Measurements from ENCODE around the gene MYNN. TPM values are rescaled to one million over a fixed set of nuclear protein-coding genes. Genes with fewer than 3 reads are reported as not detected.

The MYNN gene
- total and polyA plus RNA-seq, 2 donors (not counting 1 experiment from before 2014, with no cell fraction given): 14.7 to 24.0 TPM

DNA sequence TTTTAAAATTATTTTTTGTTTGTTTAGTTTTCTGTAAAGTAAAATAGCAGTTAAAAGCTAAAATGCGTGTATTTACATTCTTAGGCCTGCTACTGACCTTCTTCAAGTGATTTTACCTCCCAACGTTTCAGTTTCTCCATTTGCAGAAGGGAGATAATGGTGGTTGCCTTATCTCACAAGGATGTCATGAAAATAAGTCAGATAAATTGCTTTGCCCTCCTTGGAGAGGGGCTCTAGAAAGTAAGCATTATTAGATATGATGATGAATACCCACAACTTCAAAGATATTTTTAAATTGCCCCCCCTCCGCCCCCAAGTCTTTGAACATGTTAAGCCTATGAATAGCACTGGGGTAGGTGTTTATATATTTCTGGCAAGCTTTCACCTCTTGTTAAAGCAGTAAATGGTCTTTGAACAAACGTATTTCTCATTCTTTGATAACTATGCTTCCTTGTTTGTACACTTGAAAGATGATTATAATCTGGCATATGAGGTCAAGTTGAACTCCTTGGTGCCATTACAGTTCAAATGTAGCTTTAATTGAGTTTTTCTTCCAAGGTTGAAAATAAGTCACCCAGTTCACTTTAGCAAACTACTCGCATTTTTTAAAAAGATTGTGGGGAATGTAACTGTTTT, 14.7 kb upstream of the MYNN start:
- no CpG with 5 or more reads among the region's 5 CpGs for WGBS (ENCODE audit: insufficient coverage)
- no peak overlapping the region for H2AFZ ChIP-seq (ENCODE audit: insufficient read depth, low read depth, low read length, poor library complexity, severe bottlenecking)
- H3K4me1 Mint-ChIP-seq: peaks cover 8% of the 10 kb centered on the region
- ChIA-PET CTCF (no interaction called here), POLR2A (no interaction called here)
- DNase-seq (no peak), ATAC-seq (ENCODE audit: low read depth) (no peak)
- H3K27me3 ChIP-seq (replicated peaks in 1 of 4; ENCODE audit: control extremely low read depth in 1 of 4, control insufficient read depth in 3 of 4, insufficient read depth in 4 of 4, low read length in 3 of 4): peaks cover 0 to 9% (median 4%) of the 10 kb centered on the region in 4 experiments
- H3K9me3 ChIP-seq (ENCODE audit: control extremely low read depth in 1 of 3, control insufficient read depth in 2 of 3, insufficient read depth in 1 of 3, low read length in 2 of 3): peaks cover 0 to 4% (median 0%) of the 10 kb centered on the region in 3 donors
- H3K4me2 ChIP-seq (replicated peaks; ENCODE audit: low read depth, low read length, poor library complexity, severe bottlenecking): no peak overlapping the region
- peaks cover 4 to 9% of the 10 kb centered on the region in 2 donors for H3K4me1 ChIP-seq (ENCODE audit: control insufficient read depth in 2 of 2, insufficient read depth in 2 of 2, low read length in 2 of 2)
- no peaks in the 10 kb centered on the region for H3K36me3 ChIP-seq (replicated peaks in 1 of 2; ENCODE audit: control extremely low read depth in 1 of 2, control insufficient read depth in 1 of 2, extremely low read depth in 1 of 2, insufficient read depth in 2 of 2, low read length in 1 of 2)
- H4K20me1 ChIP-seq (ENCODE audit: control insufficient read depth, insufficient read depth, low read length, poor library complexity, severe bottlenecking): no peaks in the 10 kb centered on the region
- H3K27ac Mint-ChIP-seq: no peak overlapping the region
- no peak overlapping the region for H3K27ac ChIP-seq (ENCODE audit: low read length in 2 of 2)
- intact Hi-C loops (cut with micrococcal nuclease): no loop called here
- H3K79me2 ChIP-seq (ENCODE audit: control insufficient read depth, insufficient read depth, low read length): no peaks in the 10 kb centered on the region
- no peak overlapping the region for H3K9ac ChIP-seq (ENCODE audit: low read length)
- H3K27me3 Mint-ChIP-seq: peaks cover 5% of the 10 kb centered on the region
- TF ChIP-seq, protein P1, sequence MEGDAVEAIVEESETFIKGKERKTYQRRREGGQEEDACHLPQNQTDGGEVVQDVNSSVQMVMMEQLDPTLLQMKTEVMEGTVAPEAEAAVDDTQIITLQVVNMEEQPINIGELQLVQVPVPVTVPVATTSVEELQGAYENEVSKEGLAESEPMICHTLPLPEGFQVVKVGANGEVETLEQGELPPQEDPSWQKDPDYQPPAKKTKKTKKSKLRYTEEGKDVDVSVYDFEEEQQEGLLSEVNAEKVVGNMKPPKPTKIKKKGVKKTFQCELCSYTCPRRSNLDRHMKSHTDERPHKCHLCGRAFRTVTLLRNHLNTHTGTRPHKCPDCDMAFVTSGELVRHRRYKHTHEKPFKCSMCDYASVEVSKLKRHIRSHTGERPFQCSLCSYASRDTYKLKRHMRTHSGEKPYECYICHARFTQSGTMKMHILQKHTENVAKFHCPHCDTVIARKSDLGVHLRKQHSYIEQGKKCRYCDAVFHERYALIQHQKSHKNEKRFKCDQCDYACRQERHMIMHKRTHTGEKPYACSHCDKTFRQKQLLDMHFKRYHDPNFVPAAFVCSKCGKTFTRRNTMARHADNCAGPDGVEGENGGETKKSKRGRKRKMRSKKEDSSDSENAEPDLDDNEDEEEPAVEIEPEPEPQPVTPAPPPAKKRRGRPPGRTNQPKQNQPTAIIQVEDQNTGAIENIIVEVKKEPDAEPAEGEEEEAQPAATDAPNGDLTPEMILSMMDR (IDR thresholded peaks at IDR 0.05): no peak
- no peak for TF ChIP-seq EZH2 (IDR thresholded peaks at IDR 0.05; ENCODE audit: borderline replicate concordance, insufficient read depth, low read depth, low read length, poor library complexity, severe bottlenecking)
- H3K4me3 Mint-ChIP-seq: no peak overlapping the region
- no peaks in the 10 kb centered on the region for H3K9me3 Mint-ChIP-seq (ENCODE audit: insufficient read depth)
- H3K4me3 ChIP-seq (ENCODE audit: control extremely low read depth in 1 of 5, extremely low read depth in 1 of 5, insufficient read depth in 1 of 5, low read depth in 2 of 5, low read length in 4 of 5): no peak overlapping the region

DNA sequence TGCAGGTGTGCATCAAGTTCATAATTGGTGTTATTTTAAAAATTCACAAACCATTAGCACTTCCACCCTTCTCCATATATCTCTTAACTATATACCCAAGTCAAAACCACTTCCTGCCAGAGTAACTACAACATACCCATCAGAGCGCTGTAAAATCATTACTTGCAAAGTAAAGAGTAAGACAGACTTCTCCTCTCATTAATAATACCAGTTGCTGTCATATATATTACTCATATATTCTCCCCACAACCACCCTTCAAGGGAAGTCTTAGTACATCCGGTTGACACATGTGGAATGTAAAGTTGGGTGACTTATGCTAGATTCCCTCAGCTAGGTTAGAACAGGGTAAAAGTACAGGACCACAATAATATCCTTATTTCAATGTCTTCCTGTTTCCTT, 13.9 kb upstream of the MYNN start:
- no peak overlapping the region for H3K4me2 ChIP-seq (replicated peaks; ENCODE audit: low read depth, low read length, poor library complexity, severe bottlenecking)
- H3K9ac ChIP-seq (ENCODE audit: low read length): no peak overlapping the region
- TF ChIP-seq, protein P1 (IDR thresholded peaks at IDR 0.05): no peak
- no peak for TF ChIP-seq EZH2 (IDR thresholded peaks at IDR 0.05; ENCODE audit: borderline replicate concordance, insufficient read depth, low read depth, low read length, poor library complexity, severe bottlenecking)
- H3K4me3 ChIP-seq (ENCODE audit: control extremely low read depth in 1 of 5, extremely low read depth in 1 of 5, insufficient read depth in 1 of 5, low read depth in 2 of 5, low read length in 4 of 5): no peak overlapping the region
- no peaks in the 10 kb centered on the region for H4K20me1 ChIP-seq (ENCODE audit: control insufficient read depth, insufficient read depth, low read length, poor library complexity, severe bottlenecking)
- no peaks in the 10 kb centered on the region for H3K79me2 ChIP-seq (ENCODE audit: control insufficient read depth, insufficient read depth, low read length)
- Mint-ChIP-seq H3K4me3 (no peak overlapping the region), H3K9me3 (ENCODE audit: insufficient read depth) (no peaks in the 10 kb centered on the region), H3K27ac (no peak overlapping the region), H3K27me3 (peaks cover 5% of the 10 kb centered on the region), H3K4me1 (peaks cover 14% of the 10 kb centered on the region)
- peaks cover 12 to 13% of the 10 kb centered on the region in 2 donors for H3K4me1 ChIP-seq (ENCODE audit: control insufficient read depth in 2 of 2, insufficient read depth in 2 of 2, low read length in 2 of 2)
- ATAC-seq (ENCODE audit: low read depth) (no peak), DNase-seq (no peak)
- H3K27ac ChIP-seq (ENCODE audit: low read length in 2 of 2): no peak overlapping the region
- POLR2A ChIA-PET: no interaction called here
- intact Hi-C loops (cut with micrococcal nuclease): no loop called here
- CTCF ChIA-PET: no interaction called here
- H3K9me3 ChIP-seq (ENCODE audit: control extremely low read depth in 1 of 3, control insufficient read depth in 2 of 3, insufficient read depth in 1 of 3, low read length in 2 of 3): peaks cover 0 to 4% (median 0%) of the 10 kb centered on the region in 3 donors
- H2AFZ ChIP-seq (ENCODE audit: insufficient read depth, low read depth, low read length, poor library complexity, severe bottlenecking): no peak overlapping the region
- WGBS (ENCODE audit: insufficient coverage): no CpG with 5 or more reads among the region's 2 CpGs
- no peaks in the 10 kb centered on the region for H3K36me3 ChIP-seq (replicated peaks in 1 of 2; ENCODE audit: control extremely low read depth in 1 of 2, control insufficient read depth in 1 of 2, extremely low read depth in 1 of 2, insufficient read depth in 2 of 2, low read length in 1 of 2)
- peaks cover 0 to 9% (median 4%) of the 10 kb centered on the region in 4 experiments for H3K27me3 ChIP-seq (replicated peaks in 1 of 4; ENCODE audit: control extremely low read depth in 1 of 4, control insufficient read depth in 3 of 4, insufficient read depth in 4 of 4, low read length in 3 of 4)
